Measurements from ENCODE around the gene GALNT6.

GALNT6 gene

GRCh38 chr12:51379571-51379970, 11.6 kb downstream of the GALNT6 start:
- DNase-seq = no peak

DNA sequence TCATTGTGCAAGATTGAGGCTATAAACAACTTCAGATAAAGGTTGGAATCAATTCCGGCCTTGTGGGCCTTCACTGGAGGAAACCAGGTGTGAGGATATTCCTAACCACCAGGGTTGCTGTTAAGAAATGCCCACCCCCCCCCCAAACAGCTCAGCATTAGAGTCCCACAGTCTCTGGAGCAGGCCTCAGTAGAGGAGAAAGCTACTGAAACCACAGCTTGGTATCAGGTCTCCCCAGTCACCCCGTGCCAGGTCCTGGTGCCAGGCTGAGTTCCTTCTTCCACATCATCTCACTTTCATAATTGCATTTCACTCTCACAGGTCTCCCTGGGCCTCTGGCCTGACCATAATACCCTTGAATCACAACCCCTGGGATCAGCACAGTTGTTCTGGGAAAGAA, 12.5 kb downstream of the GALNT6 start:
- DNase-seq = no peak

- no peak for DNase-seq
Measured at GRCh38 chr12:51377099-51377984, 13.9 kb downstream of the GALNT6 start.

DNA sequence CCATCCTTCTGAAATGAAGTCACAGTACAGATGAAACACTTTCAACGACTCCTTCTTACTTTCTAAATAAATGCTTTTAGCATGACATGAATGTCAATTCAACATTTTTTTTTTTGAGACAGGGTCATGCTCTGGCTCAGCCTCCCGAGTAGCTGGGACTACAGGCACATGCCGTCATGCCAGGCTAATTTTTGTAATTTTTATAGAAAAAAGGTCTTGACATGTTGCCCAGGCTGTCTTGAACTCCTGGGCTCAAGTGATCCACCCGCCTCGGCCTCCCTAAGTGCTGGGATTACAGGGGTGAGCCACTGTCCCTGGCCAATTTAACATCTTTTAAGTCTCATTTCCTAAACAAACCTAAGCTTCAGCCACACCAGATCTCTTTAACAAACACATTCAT, 16.4 kb downstream of the GALNT6 start:
- DNase-seq = no peak

DNA sequence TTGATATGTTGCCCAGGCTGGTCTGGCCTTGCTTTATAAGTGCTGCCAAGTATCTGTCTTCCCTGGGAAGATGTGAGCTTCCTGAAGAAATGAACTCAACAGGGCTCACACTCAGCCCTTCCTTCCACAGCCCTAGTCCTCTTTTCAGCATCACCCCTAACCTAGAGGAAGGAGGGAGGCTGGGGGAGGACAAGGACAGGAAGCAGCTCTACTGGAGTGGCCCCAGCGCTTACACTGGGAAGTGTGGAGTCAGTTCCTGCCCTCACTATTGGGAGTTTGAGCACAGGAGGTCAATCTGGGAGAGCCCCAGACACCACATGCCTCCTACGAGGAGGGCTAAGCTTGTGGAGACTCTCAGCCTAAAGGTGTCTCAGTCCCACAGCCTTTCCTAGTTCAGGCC, 16.8 kb downstream of the GALNT6 start:
- DNase-seq = no peak

- DNase-seq = no peak
Measured at GRCh38 chr12:51373187-51373586, 18.0 kb downstream of the GALNT6 start.

GRCh38 chr12:51372021-51372420, 19.2 kb downstream of the GALNT6 start:
- DNase-seq = no peak

DNA sequence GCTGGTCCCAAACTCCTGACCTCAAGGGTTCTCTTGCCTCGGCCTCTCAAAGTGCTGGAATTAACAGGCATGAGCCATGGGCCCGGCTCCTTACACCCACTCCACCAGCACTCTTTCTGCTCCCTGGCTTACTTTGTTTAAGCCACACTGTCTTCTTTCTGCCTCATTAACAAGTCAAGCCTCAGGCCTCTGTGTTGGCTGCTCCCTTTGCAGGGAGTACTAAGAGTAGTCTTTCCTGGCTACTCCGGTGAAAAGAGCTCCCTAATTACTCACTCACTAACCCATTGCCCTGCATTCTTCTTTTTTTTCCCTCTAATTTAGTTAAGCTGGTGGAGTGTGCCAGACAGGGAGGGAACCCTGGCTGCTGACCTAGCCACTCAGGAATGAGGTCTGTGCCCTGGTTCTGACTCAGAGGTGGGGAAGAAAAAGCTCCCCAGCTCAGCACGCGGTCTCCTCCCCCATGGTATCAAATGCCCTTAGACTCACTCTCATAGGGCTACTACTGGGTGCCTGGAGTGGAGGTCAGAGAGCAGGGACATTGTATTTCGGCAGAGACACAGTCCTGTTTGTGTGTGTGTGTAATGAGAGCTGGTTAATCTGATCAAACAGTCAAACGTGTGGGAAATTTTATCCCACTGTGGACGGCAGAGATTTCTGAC, 19.8 kb downstream of the GALNT6 start:
- DNase-seq = no peak

GRCh38 chr12:51370667-51371066, 20.5 kb downstream of the GALNT6 start:
- no peak for DNase-seq

GRCh38 chr12:51369581-51369980, 21.6 kb downstream of the GALNT6 start:
- DNase-seq = no peak

- no peak for DNase-seq
Measured at GRCh38 chr12:51368640-51369517, 22.3 kb downstream of the GALNT6 start.

- no peak for DNase-seq
Measured at GRCh38 chr12:51365276-51365675, 25.9 kb downstream of the GALNT6 start.

DNA sequence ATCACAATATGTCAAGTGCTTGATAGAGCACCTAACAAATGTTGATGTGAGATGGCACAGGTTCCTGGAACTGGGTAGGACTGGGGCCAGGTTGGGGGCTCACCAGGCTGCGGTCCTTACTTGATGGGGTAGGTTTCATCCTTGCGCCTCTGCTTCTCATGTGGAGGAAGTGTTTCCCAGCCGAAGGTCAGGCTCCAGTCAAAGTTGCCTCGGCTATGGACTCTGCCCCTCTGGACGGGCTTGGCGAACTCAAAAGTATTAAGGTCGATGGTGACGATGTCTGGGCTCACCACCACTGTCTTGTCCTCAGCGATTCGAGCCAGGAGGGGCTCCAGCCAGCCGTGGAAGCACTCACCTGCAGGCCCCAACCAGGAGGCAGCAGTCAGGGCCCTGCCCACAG, 27.2 kb downstream of the GALNT6 start:
- no peak for DNase-seq

DNA sequence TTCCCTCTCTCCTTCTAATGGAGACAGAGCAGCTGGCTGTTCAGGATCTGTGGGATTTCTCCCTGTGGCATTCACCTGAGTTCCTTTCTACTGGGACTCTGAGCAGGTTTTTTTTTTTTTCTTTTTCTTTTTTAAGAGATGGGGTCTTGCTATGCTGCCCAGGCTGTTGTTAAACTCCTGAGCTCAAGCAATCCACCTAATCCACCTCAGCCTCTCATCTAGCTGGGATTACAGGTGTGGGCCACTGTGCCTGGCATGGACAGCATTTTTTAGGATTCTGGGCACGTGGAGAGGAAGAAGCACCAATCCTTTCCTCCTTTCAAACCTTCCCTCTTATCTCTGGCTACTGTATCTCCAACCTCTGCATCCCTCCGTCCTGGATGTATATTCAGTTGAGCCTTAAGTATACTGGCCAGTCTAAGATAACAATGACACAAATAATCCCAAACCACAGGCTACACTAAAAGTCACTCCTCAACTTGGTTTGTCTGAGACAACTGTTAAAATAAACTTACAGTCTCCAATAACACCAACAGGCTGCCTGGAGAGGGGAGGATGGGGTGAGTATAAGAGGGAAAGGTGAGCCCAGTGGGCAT, 28.4 kb downstream of the GALNT6 start:
- DNase-seq = no peak

DNA sequence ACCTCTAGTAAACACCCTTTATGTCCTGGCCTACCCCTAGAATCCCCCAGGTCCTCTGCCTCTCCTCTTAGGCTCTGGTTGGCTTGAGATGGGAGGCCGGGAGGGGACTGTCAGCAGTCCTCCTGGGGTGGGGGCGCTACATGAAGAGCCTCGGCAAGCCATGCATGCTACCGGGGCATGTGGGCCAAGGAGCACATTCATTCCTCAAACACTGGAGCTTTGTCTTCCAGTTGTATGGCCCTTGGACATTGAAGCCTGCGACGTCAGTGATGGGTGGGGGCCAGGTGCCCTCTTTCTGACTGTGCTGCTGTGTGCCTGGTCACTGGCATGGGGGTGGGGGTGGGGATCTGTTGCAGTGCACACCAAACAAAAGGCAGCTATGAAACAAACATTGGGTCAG, 28.9 kb downstream of the GALNT6 start:
- DNase-seq = no peak

DNA sequence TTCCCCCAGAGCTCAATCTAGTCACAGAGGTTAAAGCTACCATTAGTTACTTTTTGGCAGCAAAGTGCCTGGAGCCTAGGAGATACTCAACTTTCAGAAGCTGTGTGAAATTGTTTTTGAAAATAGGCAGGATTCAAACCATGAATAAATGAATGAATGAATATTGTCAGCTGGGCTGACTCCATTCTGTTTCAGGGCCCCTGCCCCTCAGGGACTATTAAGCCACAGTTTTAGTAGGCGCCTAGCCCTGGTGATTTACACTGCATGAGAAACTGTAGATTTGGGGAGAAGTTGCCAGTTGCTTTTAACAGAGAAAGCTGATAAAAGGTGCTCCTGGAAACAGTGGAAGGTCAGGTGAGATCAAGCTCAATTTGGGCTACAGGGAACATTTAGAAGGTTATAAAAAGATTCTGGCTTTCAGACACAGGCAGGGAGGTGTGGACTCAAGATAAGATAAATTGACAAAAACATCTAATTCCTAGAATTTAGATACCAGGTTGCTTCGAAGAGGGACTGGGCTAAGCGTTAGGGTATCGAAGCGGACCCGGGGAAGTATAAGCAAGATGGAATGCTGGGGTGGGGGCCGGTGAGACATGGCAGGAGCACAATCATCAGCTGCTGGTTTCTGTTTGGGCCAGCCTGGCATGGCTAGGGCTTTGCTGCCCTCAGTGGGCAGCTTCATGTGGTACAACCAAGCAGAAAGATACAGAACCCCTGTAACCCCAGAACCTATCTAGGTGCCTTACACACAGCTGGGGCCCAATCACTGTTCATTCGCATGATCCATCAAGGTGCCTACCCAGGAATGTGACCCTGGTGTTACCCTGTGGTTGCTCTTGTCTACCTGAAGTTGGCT, 29.8 kb downstream of the GALNT6 start:
- no peak for DNase-seq

DNA sequence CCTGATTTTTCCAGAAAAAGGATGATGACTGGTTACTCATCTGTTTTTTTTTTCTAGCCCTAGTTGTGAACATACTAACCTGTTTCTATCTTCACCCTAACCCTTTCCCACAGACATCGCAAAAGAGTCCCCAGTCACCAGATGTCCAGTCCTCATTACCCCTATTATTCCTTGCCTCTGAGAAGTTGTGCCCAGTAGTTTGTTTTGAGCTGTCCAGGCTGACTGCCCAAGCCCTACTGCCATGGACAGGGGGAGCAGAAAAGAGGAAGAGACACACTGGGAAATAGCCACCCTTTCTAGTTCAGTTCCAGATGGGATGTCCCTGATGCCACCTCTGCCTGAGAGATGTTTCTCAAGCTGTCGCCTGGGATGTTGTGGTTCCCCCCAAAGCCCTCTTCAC, 30.9 kb downstream of the GALNT6 start:
- no peak for DNase-seq

DNA sequence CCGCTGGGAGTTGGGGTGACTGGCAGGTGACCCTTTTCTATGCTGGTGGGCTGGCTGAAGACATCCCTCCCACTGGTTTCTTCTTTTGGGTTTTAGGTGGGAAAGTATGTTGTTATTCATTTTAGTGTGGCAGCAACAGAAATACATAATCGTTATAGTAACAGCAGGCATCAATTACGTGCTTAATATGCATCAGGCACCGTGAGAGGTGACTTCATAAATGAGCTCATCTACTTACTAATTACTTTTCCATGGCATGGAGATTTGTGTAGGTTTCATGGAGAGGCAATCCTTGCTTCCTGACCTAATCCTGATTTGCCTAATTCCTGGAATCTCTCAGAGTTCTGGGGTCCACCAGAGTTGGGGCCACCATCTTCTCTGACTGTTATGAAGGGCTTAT, 31.4 kb downstream of the GALNT6 start:
- no peak for DNase-seq

DNA sequence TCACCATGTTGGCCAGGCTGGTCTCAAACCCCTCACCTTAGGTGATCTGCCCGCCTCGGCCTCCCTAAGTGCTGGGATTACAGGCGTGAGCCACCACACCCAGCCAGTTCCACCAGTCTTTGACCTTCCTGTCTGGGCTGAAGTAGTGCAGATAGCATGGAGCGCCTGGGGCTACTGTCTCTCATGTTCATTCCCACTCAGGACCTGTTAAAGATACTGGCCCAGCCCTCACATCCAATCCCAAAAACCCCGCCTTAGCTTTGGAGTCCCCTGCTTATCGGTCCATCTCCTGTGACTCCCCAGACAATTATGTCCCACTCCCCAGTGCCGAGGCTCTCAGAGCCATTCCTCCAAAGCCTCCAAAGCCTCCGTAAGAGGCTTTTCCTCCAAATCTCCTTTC, 32.7 kb downstream of the GALNT6 start:
- DNase-seq = no peak

- no peak for DNase-seq
Measured at GRCh38 chr12:51357374-51358047, 33.7 kb downstream of the GALNT6 start.

- DNase-seq = no peak
Measured at GRCh38 chr12:51351913-51352532, 39.2 kb downstream of the GALNT6 start.

Data from cortex of kidney (tissue), 1 donor.